ENCODE data around the gene FAM217A. TPM values are rescaled to one million over a fixed set of nuclear protein-coding genes. Genes with fewer than 3 reads are reported as not detected.

Gene FAM217A
- polyA plus RNA-seq, 2 of the 4 experiments (the other 2 are of a cell fraction): not detected

GRCh38 chr6:4041480-4041879 lies 37.5 kb downstream of the FAM217A start:
- Histone ChIP-seq H3K9me3 (no peaks in the 10 kb centered on the region), H3K4me3 (no peak overlapping the region), H3K27ac (no peak overlapping the region), H3K4me1 (no peaks in the 10 kb centered on the region), H3K4me2 (no peak overlapping the region)
- POLR2A ChIA-PET: no interaction called here
- CTCF ChIA-PET: no interaction called here
- FAIRE-seq (no peak), DNase-seq (ENCODE audit: low read depth in 1 of 2, low spot score in 1 of 2) (no peak), ATAC-seq (no peak)
- TF ChIP-seq, protein P1, sequence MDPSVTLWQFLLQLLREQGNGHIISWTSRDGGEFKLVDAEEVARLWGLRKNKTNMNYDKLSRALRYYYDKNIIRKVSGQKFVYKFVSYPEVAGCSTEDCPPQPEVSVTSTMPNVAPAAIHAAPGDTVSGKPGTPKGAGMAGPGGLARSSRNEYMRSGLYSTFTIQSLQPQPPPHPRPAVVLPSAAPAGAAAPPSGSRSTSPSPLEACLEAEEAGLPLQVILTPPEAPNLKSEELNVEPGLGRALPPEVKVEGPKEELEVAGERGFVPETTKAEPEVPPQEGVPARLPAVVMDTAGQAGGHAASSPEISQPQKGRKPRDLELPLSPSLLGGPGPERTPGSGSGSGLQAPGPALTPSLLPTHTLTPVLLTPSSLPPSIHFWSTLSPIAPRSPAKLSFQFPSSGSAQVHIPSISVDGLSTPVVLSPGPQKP (IDR thresholded peaks at IDR 0.05; ENCODE audit: low read depth, low read length): no peak
- TF ChIP-seq KDM5A (IDR thresholded peaks at IDR 0.05) (no peak), MAZ (IDR thresholded peaks at IDR 0.05; ENCODE audit: borderline replicate concordance, low read depth, low read length) (no peak), PHF8 (IDR thresholded peaks at IDR 0.05; ENCODE audit: borderline replicate concordance, low read depth) (no peak), ZSCAN20 (CRISPR knock-in tag; IDR thresholded peaks at IDR 0.05) (no peak), CEBPB (IDR thresholded peaks at IDR 0.05) (no peak), HES2 (IDR thresholded peaks at IDR 0.05) (no peak), FOSB (CRISPR knock-in tag; IDR thresholded peaks at IDR 0.05) (no peak)
- TF ChIP-seq, protein P2, sequence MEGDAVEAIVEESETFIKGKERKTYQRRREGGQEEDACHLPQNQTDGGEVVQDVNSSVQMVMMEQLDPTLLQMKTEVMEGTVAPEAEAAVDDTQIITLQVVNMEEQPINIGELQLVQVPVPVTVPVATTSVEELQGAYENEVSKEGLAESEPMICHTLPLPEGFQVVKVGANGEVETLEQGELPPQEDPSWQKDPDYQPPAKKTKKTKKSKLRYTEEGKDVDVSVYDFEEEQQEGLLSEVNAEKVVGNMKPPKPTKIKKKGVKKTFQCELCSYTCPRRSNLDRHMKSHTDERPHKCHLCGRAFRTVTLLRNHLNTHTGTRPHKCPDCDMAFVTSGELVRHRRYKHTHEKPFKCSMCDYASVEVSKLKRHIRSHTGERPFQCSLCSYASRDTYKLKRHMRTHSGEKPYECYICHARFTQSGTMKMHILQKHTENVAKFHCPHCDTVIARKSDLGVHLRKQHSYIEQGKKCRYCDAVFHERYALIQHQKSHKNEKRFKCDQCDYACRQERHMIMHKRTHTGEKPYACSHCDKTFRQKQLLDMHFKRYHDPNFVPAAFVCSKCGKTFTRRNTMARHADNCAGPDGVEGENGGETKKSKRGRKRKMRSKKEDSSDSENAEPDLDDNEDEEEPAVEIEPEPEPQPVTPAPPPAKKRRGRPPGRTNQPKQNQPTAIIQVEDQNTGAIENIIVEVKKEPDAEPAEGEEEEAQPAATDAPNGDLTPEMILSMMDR (IDR thresholded peaks at IDR 0.05): no peak

DNA sequence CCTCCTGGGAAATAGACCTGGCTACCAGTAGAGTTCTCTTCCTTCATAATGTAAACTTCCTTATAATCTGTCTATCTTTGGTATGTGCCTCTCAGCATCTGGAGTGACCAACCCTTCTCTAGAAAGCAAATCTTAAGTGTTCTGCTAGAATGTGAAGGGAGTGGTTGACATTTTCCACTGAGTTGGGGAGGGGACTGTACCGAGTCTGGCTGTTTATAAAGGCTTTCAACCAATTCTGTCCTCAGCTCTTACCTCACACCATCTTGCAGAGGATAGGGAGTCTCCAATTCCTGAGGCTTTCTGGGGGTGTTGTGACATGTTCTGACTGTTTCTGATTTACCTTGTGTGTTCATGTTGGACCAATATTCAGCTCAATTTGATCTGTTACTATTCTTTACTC lies 39.6 kb downstream of the FAM217A start:
- DNase-seq (ENCODE audit: low read depth in 1 of 2, low spot score in 1 of 2): no peak
- Histone ChIP-seq H3K4me1 (no peaks in the 10 kb centered on the region), H3K9me3 (no peaks in the 10 kb centered on the region), H3K4me3 (no peak overlapping the region), H3K4me2 (no peak overlapping the region), H3K27ac (no peak overlapping the region)
- ChIA-PET CTCF (no interaction called here), POLR2A (no interaction called here)
- no peak for FAIRE-seq
- WGBS (ENCODE audit: missing lambda C conversion rate): 58% methylated on average over 1 of the region's 1 CpG
- TF ChIP-seq MAFK (IDR thresholded peaks at IDR 0.05; ENCODE audit: partially characterized antibody) (no peak), FOSL2 (IDR thresholded peaks at IDR 0.05) (no peak), FOSL2 (CRISPR knock-in tag; IDR thresholded peaks at IDR 0.05) (no peak), ZNF302 (CRISPR knock-in tag; IDR thresholded peaks at IDR 0.05) (no peak), NFE2L2 (conservative IDR thresholded peaks at IDR 0.05; ENCODE audit: low read length) (no peak), SREBF2 (IDR thresholded peaks at IDR 0.05) (no peak), EHMT2 (IDR thresholded peaks at IDR 0.05; ENCODE audit: low read depth) (no peak), TFCP2L1 (CRISPR knock-in tag; IDR thresholded peaks at IDR 0.05) (no peak), HDAC2 (IDR thresholded peaks at IDR 0.05) (no peak), RARB (CRISPR knock-in tag; IDR thresholded peaks at IDR 0.05) (no peak), KDM1A (IDR thresholded peaks at IDR 0.05; ENCODE audit: low read depth) (no peak)
- no peak for ATAC-seq

DNA sequence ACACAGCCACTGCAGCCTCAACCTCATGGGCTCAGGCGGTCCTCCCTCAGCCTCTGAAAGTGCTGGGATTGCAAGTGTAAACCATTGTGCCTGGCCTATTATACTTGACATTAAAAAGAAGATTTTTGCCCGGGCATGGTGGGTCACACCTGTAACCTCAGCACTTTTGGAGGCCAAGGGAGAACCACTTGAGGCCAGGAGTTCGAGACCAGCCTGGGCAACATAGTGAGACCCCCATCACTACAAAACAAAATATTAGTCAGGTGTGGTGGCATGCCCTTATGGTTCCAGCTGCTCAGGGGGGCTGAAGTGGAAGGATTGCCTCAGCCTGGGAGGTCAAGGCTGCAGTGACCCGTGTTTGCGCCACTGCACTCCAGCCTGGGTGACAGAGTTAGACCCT lies 42.4 kb downstream of the FAM217A start:
- no peak for ATAC-seq
- ChIA-PET POLR2A (interaction anchor here (0.6 to 0.8 kb wide), 2 partner anchors 15 to 18 kb away, joined by 4 read pairs; a partner anchor contains a TSS), CTCF (interaction anchor here (0.7 kb wide), 1 partner anchor 17 kb away, joined by 3 read pairs; no protein-coding TSS in a partner anchor)
- H3K4me3 ChIP-seq: no peak overlapping the region
- no peak overlapping the region for H3K27ac ChIP-seq
- no peaks in the 10 kb centered on the region; the same call in 2 of the 3 replicates for H3K4me1 ChIP-seq
- no peaks in the 10 kb centered on the region for H3K9me3 ChIP-seq
- no peak overlapping the region for H3K4me2 ChIP-seq
- no peak for TF ChIP-seq KDM1A (IDR thresholded peaks at IDR 0.05; ENCODE audit: low read depth)
- TF ChIP-seq ZFP36 (IDR thresholded peaks at IDR 0.05; ENCODE audit: borderline replicate concordance, partially characterized antibody): no peak
- no peak for TF ChIP-seq HOXB13 (CRISPR knock-in tag; IDR thresholded peaks at IDR 0.05; ENCODE audit: low read depth)
- TF ChIP-seq RFX5 (IDR thresholded peaks at IDR 0.05): no peak
- TF ChIP-seq, protein P2 (IDR thresholded peaks at IDR 0.05): no peak
- TF ChIP-seq, protein P3, sequence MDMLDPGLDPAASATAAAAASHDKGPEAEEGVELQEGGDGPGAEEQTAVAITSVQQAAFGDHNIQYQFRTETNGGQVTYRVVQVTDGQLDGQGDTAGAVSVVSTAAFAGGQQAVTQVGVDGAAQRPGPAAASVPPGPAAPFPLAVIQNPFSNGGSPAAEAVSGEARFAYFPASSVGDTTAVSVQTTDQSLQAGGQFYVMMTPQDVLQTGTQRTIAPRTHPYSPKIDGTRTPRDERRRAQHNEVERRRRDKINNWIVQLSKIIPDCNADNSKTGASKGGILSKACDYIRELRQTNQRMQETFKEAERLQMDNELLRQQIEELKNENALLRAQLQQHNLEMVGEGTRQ (IDR thresholded peaks at IDR 0.05): no peak
- no peak for TF ChIP-seq HDAC2 (IDR thresholded peaks at IDR 0.05)
- no peak for TF ChIP-seq GATA3 (IDR thresholded peaks at IDR 0.05; ENCODE audit: borderline replicate concordance)
- no peak for FAIRE-seq
- WGBS (ENCODE audit: missing lambda C conversion rate): 85% methylated on average over 5 of the region's 5 CpGs
- no peak for DNase-seq (ENCODE audit: low read depth in 1 of 2, low spot score in 1 of 2)
